Thyroid gland (tissue), 4 donors: Measurements from ENCODE around the gene PDZD8.

Experiments
- POLR2A ChIP-seq, 2 donors: fragments of 450-650 bp; IDR thresholded peaks; one replicate each; pipeline ENCODE4 v1.6.1; 2017; ENCODE audit warnings: antibody characterized with exemption in 2 of 2, mild to moderate bottlenecking in 2 of 2, moderate library complexity in 1 of 2
- TF ChIP-seq, protein P1 (sequence below), 6 experiments: fragments of 200-600 bp in 3 of 6; fragments of 450-650 bp in 3 of 6; sonication (generic) in 3 of 6; IDR thresholded peaks; one replicate each; pipeline ENCODE4 v1.5.1; 2016 to 2019; ENCODE audit warnings: antibody characterized with exemption in 6 of 6, mild to moderate bottlenecking in 2 of 6, inconsistent platforms in 1 of 6, moderate library complexity in 1 of 6

DNA sequence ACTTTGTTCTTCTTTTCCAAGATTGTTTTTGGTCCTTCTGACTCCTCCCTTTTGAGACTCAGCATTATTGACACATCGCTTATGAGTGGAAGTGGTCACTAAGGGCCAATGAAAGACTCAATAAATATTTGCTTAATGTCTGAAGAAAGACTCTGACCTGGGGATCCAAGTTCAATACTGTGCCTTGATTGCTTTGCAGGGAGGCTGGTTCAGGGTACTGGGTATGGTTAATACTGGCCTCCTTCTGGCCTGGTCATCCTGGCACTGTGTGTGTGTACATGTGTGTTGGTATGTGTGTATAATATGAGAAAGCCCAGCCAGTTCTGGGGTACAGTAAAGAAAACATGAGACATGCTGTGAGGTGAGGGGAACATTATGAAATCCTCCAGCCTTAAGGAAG lies 7.6 kb upstream of the PDZD8 start:
- TF ChIP-seq, protein P1, sequence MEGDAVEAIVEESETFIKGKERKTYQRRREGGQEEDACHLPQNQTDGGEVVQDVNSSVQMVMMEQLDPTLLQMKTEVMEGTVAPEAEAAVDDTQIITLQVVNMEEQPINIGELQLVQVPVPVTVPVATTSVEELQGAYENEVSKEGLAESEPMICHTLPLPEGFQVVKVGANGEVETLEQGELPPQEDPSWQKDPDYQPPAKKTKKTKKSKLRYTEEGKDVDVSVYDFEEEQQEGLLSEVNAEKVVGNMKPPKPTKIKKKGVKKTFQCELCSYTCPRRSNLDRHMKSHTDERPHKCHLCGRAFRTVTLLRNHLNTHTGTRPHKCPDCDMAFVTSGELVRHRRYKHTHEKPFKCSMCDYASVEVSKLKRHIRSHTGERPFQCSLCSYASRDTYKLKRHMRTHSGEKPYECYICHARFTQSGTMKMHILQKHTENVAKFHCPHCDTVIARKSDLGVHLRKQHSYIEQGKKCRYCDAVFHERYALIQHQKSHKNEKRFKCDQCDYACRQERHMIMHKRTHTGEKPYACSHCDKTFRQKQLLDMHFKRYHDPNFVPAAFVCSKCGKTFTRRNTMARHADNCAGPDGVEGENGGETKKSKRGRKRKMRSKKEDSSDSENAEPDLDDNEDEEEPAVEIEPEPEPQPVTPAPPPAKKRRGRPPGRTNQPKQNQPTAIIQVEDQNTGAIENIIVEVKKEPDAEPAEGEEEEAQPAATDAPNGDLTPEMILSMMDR (IDR thresholded peaks at IDR 0.05): no peak
- no peak for TF ChIP-seq POLR2A (IDR thresholded peaks at IDR 0.05)
